OCI-LY7 (cell line): ENCODE measurements around the gene WNT7A. TPM values are rescaled to one million over a fixed set of nuclear protein-coding genes. Genes with fewer than 3 reads are reported as not detected.

Experiments
- BruUV-seq: library from RNA; stranded (reverse); fragments of 400-500 nt; replicated peaks from 2 replicates; lab custom pipeline; 2021; lab: Mats Ljungman, UMichigan
- CTCF ChIA-PET: fragments of 300-600 bp; sonication (Branson Sonifier 250); formaldehyde crosslinking; loops from one replicate; lab custom pipeline; 2022; ENCODE audit warnings: antibody characterized with exemption; ENCODE audit not compliant: unreplicated experiment; lab: Charles Lee
- POLR2A ChIA-PET: fragments of 300-600 bp; sonication (Branson Sonifier 250); formaldehyde crosslinking; loops from one replicate; lab custom pipeline; 2022; ENCODE audit warnings: antibody characterized with exemption; lab: Charles Lee
- DNase-seq: peaks from one replicate; pipeline ENCODE4 v3.0.0-alpha.2; 2015; ENCODE audit warnings: low spot score
- H2AFZ ChIP-seq: fragments of 200-600 bp; sonication (generic), shearing (Covaris generic); 2 replicates; pipeline ENCODE4 v1.6.1; 2014; ENCODE audit warnings: mild to moderate bottlenecking, antibody characterized with exemption, low read length, moderate library complexity
- H3K27ac ChIP-seq: fragments of 200-600 bp; sonication (generic); 2 replicates; pipeline ENCODE4 v1.5.1; 2014; ENCODE audit warnings: mixed run types, low read depth, mild to moderate bottlenecking, moderate library complexity, low read length, inconsistent platforms; ENCODE audit not compliant: poor library complexity, severe bottlenecking
- H3K36me3 ChIP-seq: fragments of 200-600 bp; sonication (generic); 2 replicates; pipeline ENCODE4 v1.6.1; 2014; ENCODE audit warnings: mild to moderate bottlenecking, antibody characterized with exemption, low read length, moderate library complexity, mixed read lengths; ENCODE audit not compliant: insufficient read depth
- H3K4me1 ChIP-seq: fragments of 200-600 bp; sonication (generic); 2 replicates; pipeline ENCODE4 v1.5.1; 2014; ENCODE audit warnings: mild to moderate bottlenecking, low read length; ENCODE audit not compliant: insufficient read depth, poor library complexity, severe bottlenecking
- H3K4me2 ChIP-seq: fragments of 200-600 bp; sonication (generic); 2 replicates; pipeline ENCODE4 v1.6.1; 2014; ENCODE audit warnings: mild to moderate bottlenecking, low read length
- H3K4me3 ChIP-seq: fragments of 200-600 bp; sonication (generic); 2 replicates; pipeline ENCODE4 v1.5.1; 2014; ENCODE audit warnings: mild to moderate bottlenecking, low read depth, low read length; ENCODE audit not compliant: poor library complexity, severe bottlenecking
- H3K79me2 ChIP-seq: fragments of 200-600 bp; sonication (generic); 2 replicates; pipeline ENCODE4 v1.6.1; 2016; ENCODE audit warnings: low read depth, mild to moderate bottlenecking, low read length, moderate library complexity, mixed read lengths; ENCODE audit not compliant: insufficient read depth
- H3K9me2 ChIP-seq: fragments of 200-600 bp; sonication (generic); 2 replicates; pipeline ENCODE4 v1.6.1; 2016; ENCODE audit warnings: mild to moderate bottlenecking, low read length, mixed read lengths; ENCODE audit not compliant: insufficient read depth
- H3K9me3 ChIP-seq: fragments of 200-600 bp; sonication (generic); 2 replicates; pipeline ENCODE4 v1.6.1; 2014; ENCODE audit warnings: mild to moderate bottlenecking, mixed run types, low read length, mixed read lengths
- H4K20me1 ChIP-seq: fragments of 200-600 bp; sonication (generic); 2 replicates; pipeline ENCODE4 v1.6.1; 2014; ENCODE audit warnings: mild to moderate bottlenecking, antibody characterized with exemption, low read length, moderate library complexity, mixed read lengths; ENCODE audit not compliant: insufficient read depth
- EZH2phosphoT487 ChIP-seq: fragments of 200-600 bp; sonication (generic); IDR thresholded peaks from 2 replicates; pipeline ENCODE4 v1.6.1; 2018; ENCODE audit warnings: low read depth, borderline replicate concordance, mild to moderate bottlenecking, mixed run types, antibody characterized with exemption, low read length, moderate library complexity, mixed read lengths
- intact Hi-C: fragments of 100-400 bp; cut with micrococcal nuclease; formaldehyde crosslinking; loops from one replicate; pipeline ENCODE4 v1.10.0; 2022; ENCODE audit not compliant: unreplicated experiment
- total RNA-seq, 2 experiments: library from RNA; depleted of rRNA in 1 of 2; stranded (reverse); fragments of >200 nt in 1 of 2; shearing (Covaris generic) in 1 of 2; gene quantifications; 2 replicates each; pipeline ENCODE4 v1.2.3, GENCODE V29; 2014 to 2022
- TF ChIP-seq, protein P1 (sequence below): fragments of 200-600 bp; sonication (generic); conservative IDR thresholded peaks from 2 replicates; pipeline ENCODE4 v1.5.1; 2014; ENCODE audit warnings: mild to moderate bottlenecking, antibody characterized with exemption, low read length, moderate library complexity, mixed read lengths

WNT7A gene
- total RNA-seq, 2 experiments from 2014 or later = not detected

DNA sequence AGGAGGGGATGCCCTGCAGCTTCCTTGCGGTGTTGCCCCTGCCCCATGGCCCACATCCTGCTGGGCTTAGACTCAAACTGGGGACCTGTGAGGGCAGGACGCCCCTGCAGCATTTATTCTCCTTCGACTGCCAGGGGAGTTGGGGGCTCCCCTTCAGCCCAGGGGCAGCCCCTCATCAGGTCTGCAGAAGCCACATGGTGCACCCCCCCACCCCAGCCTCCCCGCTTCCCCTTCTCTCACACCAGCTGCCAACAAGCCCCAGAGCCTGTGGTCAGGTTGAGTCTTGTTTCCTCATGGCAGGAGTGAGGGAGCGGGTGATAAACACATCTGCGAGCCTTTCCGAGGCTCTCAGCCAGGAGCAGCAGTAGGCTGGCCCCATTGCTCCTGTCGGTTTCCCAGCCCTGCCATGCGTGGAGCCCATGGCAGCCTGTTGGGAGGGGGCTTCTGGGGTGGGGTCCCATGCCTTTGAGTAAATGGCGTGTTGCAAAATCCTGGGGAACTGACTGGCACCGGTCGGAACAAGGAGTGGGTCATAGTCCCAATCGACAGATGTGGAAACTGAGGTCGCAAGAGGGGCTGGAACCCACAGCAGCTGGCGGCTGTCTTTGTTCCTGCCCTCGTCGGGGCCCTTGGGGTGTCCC, 27.8 kb downstream of the WNT7A start:
- Histone ChIP-seq H3K4me2 (no peak overlapping the region), H3K4me1 (no peaks in the 10 kb centered on the region), H3K9me2 (no peaks in the 10 kb centered on the region), H3K36me3 (no peaks in the 10 kb centered on the region), H3K79me2 (no peaks in the 10 kb centered on the region), H3K9me3 (no peaks in the 10 kb centered on the region), H3K27ac (no peak overlapping the region), H2AFZ (no peak overlapping the region), H4K20me1 (no peaks in the 10 kb centered on the region), H3K4me3 (no peak overlapping the region)
- no peak for DNase-seq
- ChIA-PET POLR2A (no interaction called here), CTCF (no interaction called here)
- TF ChIP-seq, protein P1, sequence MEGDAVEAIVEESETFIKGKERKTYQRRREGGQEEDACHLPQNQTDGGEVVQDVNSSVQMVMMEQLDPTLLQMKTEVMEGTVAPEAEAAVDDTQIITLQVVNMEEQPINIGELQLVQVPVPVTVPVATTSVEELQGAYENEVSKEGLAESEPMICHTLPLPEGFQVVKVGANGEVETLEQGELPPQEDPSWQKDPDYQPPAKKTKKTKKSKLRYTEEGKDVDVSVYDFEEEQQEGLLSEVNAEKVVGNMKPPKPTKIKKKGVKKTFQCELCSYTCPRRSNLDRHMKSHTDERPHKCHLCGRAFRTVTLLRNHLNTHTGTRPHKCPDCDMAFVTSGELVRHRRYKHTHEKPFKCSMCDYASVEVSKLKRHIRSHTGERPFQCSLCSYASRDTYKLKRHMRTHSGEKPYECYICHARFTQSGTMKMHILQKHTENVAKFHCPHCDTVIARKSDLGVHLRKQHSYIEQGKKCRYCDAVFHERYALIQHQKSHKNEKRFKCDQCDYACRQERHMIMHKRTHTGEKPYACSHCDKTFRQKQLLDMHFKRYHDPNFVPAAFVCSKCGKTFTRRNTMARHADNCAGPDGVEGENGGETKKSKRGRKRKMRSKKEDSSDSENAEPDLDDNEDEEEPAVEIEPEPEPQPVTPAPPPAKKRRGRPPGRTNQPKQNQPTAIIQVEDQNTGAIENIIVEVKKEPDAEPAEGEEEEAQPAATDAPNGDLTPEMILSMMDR = no peak
- no TSS peak for BruUV-seq
- intact Hi-C loops = no loop called here

DNA sequence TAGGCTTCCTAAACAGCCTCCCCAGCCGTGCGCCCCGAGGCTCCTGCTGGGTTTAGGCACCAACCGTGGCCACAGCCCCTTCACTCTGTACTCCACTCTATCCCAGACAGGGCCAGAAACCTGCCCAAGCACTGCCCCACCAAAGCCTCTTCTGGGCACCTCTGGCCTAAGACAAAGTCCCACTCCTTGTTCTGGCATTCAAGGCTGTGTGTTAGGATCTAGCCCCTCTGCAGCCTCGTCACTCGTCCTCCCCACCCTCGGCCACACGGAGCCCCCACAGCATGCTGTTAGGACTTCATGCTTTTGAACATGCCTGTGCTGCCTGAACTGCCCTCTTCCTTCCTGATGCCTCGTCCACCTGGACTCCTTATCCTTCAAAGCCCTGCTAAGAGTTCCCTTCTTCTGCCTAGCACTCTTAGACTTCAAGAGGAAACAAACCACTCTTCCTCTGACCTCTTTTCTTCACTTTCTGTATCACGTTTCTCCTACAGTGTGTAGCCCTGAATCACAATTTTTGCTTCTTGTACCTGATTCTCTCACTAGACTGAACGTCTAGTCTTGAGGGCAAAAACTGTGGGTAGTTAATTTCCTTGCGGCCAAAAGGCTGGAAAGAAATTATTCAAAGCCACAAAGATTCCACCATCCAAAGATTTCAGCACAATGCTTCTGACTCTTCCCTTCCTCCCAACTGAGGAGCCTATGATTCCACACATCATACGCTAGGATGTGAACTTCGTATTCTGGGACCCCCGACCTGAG, 28.6 kb downstream of the WNT7A start:
- BruUV-seq = no TSS peak
- Histone ChIP-seq H3K79me2 (no peaks in the 10 kb centered on the region), H3K9me3 (no peaks in the 10 kb centered on the region), H3K4me2 (no peak overlapping the region), H3K36me3 (no peaks in the 10 kb centered on the region), H2AFZ (no peak overlapping the region), H3K4me1 (no peaks in the 10 kb centered on the region), H4K20me1 (no peaks in the 10 kb centered on the region), H3K9me2 (no peaks in the 10 kb centered on the region), H3K27ac (no peak overlapping the region), H3K4me3 (no peak overlapping the region)
- ChIA-PET CTCF (no interaction called here), POLR2A (no interaction called here)
- intact Hi-C loops = no loop called here
- TF ChIP-seq, protein P1 = no peak
- no peak for TF ChIP-seq EZH2phosphoT487
- no peak for DNase-seq
